CD4-positive, CD25-positive, alpha-beta regulatory T cell (primary cell): ENCODE measurements around the gene PDIA5. TPM values are rescaled to one million over a fixed set of nuclear protein-coding genes. Genes with fewer than 3 reads are reported as not detected.

Experiments used
- ATAC-seq, 2 donors: fragments of 150-1000 bp; cut with Tn5 transposase; one replicate each; pipeline ENCODE4 v1.10.0; 2021; ENCODE audit warnings: low read depth in 2 of 2, moderate number of reproducible peaks in 2 of 2, moderate library complexity in 1 of 2
- DNase-seq, 3 donors: peaks; one replicate each; pipeline versions ENCODE4 v3.0.0 to v3.0.0-alpha.2; 2012 to 2022; ENCODE audit warnings: mixed read lengths in 1 of 3
- H3K27ac ChIP-seq: one replicate; pipeline ENCODE4 v1.7.0; 2013; ENCODE audit warnings: mild to moderate bottlenecking, low read length; ENCODE audit not compliant: insufficient read depth, poor library complexity, severe bottlenecking
- H3K27me3 ChIP-seq: one replicate; pipeline ENCODE4 v1.7.0; 2013; ENCODE audit warnings: low read length; ENCODE audit not compliant: control insufficient read depth, insufficient read depth
- H3K36me3 ChIP-seq: one replicate; pipeline ENCODE4 v1.7.0; 2013; ENCODE audit warnings: mild to moderate bottlenecking, low read length, moderate library complexity; ENCODE audit not compliant: control insufficient read depth, insufficient read depth
- H3K4me1 ChIP-seq: 2 replicates; pipeline ENCODE4 v1.7.0; 2013; ENCODE audit warnings: mild to moderate bottlenecking, low read length; ENCODE audit not compliant: insufficient read depth, control insufficient read depth, poor library complexity, severe bottlenecking
- H3K4me3 ChIP-seq: one replicate; pipeline ENCODE4 v1.7.0; 2013; ENCODE audit warnings: low read depth, mild to moderate bottlenecking, low read length, moderate library complexity
- H3K9me3 ChIP-seq, 2 experiments: 1 replicate in 1 of 2; 2 replicates in 1 of 2; pipeline ENCODE4 v1.7.0; 2013; ENCODE audit warnings: low read length in 2 of 2, mild to moderate bottlenecking in 1 of 2, moderate library complexity in 1 of 2; ENCODE audit not compliant: control insufficient read depth in 2 of 2
- H3K27ac Mint-ChIP-seq, 3 donors: one replicate each; pipeline ENCODE4 v1.8.0; 2020 to 2022; ENCODE audit warnings: mild to moderate bottlenecking in 3 of 3, mixed read lengths in 3 of 3, moderate library complexity in 2 of 3
- H3K27me3 Mint-ChIP-seq: one replicate; pipeline ENCODE4 v1.8.0; 2022; ENCODE audit warnings: mild to moderate bottlenecking, mixed read lengths
- H3K36me3 Mint-ChIP-seq: one replicate; pipeline ENCODE4 v1.8.0; 2020; ENCODE audit warnings: mixed read lengths
- H3K4me1 Mint-ChIP-seq, 4 donors: one replicate each; pipeline ENCODE4 v1.8.0; 2020 to 2022; ENCODE audit warnings: mixed read lengths in 4 of 4, mild to moderate bottlenecking in 1 of 4
- H3K4me3 Mint-ChIP-seq, 4 donors: one replicate each; pipeline ENCODE4 v1.8.0; 2020 to 2022; ENCODE audit warnings: mild to moderate bottlenecking in 4 of 4, mixed read lengths in 4 of 4, moderate library complexity in 3 of 4
- H3K9me3 Mint-ChIP-seq, 7 donors: one replicate each; pipeline ENCODE4 v1.8.0; 2020 to 2022; ENCODE audit warnings: mixed read lengths in 7 of 7, mild to moderate bottlenecking in 3 of 7, moderate library complexity in 2 of 7
- polyA plus RNA-seq, 4 donors: library from polyadenylated mRNA; unstranded; fragments of 300-500 nt; fragmentation: Illumina TruSeq; gene quantifications; one replicate each; pipeline ENCODE4 v1.2.3, GENCODE V29; 2021
- total RNA-seq: library from RNA; stranded (reverse); gene quantifications from one replicate; pipeline ENCODE4 v1.2.3, GENCODE V29; 2022

Gene PDIA5
- total and polyA plus RNA-seq, 5 donors from 2014 or later: 0.92 to 2.6 (median 1.3) TPM

- no peaks in the 10 kb centered on the region for H3K36me3 Mint-ChIP-seq
- H3K27ac Mint-ChIP-seq: no peak overlapping the region
Measured at GRCh38 chr3:123032057-123032456, 34.8 kb upstream of the PDIA5 start.

GRCh38 chr3:123034120-123034519 lies 32.7 kb upstream of the PDIA5 start:
- H3K27me3 Mint-ChIP-seq: peaks cover 28% of the 10 kb centered on the region
- H3K36me3 Mint-ChIP-seq: no peaks in the 10 kb centered on the region

More at GRCh38 chr3:123032057-123032456, 34.8 kb upstream of the PDIA5 start:
- ATAC-seq: no peak
- Mint-ChIP-seq H3K27me3 (peaks cover 16% of the 10 kb centered on the region), H3K9me3 (no peaks in the 10 kb centered on the region), H3K4me3 (no peak overlapping the region), H3K4me1 (peaks cover 6 to 8% (median 7%) of the 10 kb centered on the region in 4 donors)
- H3K4me1 ChIP-seq: peaks cover 15% of the 10 kb centered on the region
- peaks cover 43% of the 10 kb centered on the region for H3K27me3 ChIP-seq
- H3K36me3 ChIP-seq: no peaks in the 10 kb centered on the region
- H3K4me3 ChIP-seq: no peak overlapping the region
- no peaks in the 10 kb centered on the region for H3K9me3 ChIP-seq
- DNase-seq: no peak
- H3K27ac ChIP-seq: no peak overlapping the region

GRCh38 chr3:123034996-123035395 lies 31.8 kb upstream of the PDIA5 start:
- no peak for DNase-seq
- no peak for ATAC-seq
- Mint-ChIP-seq H3K36me3 (no peaks in the 10 kb centered on the region), H3K4me1 (no peaks in the 10 kb centered on the region), H3K27me3 (peaks cover 28% of the 10 kb centered on the region), H3K9me3 (no peaks in the 10 kb centered on the region), H3K27ac (no peak overlapping the region), H3K4me3 (no peak overlapping the region)
- Histone ChIP-seq H3K4me1 (no peaks in the 10 kb centered on the region), H3K9me3 (no peaks in the 10 kb centered on the region), H3K4me3 (no peak overlapping the region), H3K36me3 (no peaks in the 10 kb centered on the region), H3K27me3 (peaks cover 35% of the 10 kb centered on the region), H3K27ac (no peak overlapping the region)

More at GRCh38 chr3:123034120-123034519, 32.7 kb upstream of the PDIA5 start:
- Histone ChIP-seq H3K9me3 (no peaks in the 10 kb centered on the region), H3K4me3 (no peak overlapping the region), H3K27me3 (peaks cover 39% of the 10 kb centered on the region), H3K27ac (no peak overlapping the region), H3K4me1 (no peaks in the 10 kb centered on the region), H3K36me3 (no peaks in the 10 kb centered on the region)
- no peaks in the 10 kb centered on the region for H3K9me3 Mint-ChIP-seq
- no peak for ATAC-seq
- no peak overlapping the region for H3K4me3 Mint-ChIP-seq
- DNase-seq: no peak
- no peak overlapping the region for H3K27ac Mint-ChIP-seq
- no peaks in the 10 kb centered on the region for H3K4me1 Mint-ChIP-seq

GRCh38 chr3:123036352-123037014 lies 30.3 kb upstream of the PDIA5 start:
- H3K27me3 ChIP-seq: peaks cover 24% of the 10 kb centered on the region
- no peak for ATAC-seq
- Mint-ChIP-seq H3K4me1 (no peaks in the 10 kb centered on the region), H3K27ac (no peak overlapping the region), H3K9me3 (peaks cover 0 to 1% (median 0%) of the 10 kb centered on the region in 7 donors), H3K36me3 (no peaks in the 10 kb centered on the region), H3K4me3 (no peak overlapping the region), H3K27me3 (peaks cover 37% of the 10 kb centered on the region)
- no peaks in the 10 kb centered on the region for H3K4me1 ChIP-seq
- DNase-seq: no peak
- H3K36me3 ChIP-seq: no peaks in the 10 kb centered on the region
- no peaks in the 10 kb centered on the region for H3K9me3 ChIP-seq
- H3K27ac ChIP-seq: no peak overlapping the region
- H3K4me3 ChIP-seq: no peak overlapping the region

- H3K36me3 Mint-ChIP-seq: no peaks in the 10 kb centered on the region
- no peak for DNase-seq
- Histone ChIP-seq H3K4me1 (no peaks in the 10 kb centered on the region), H3K4me3 (no peak overlapping the region), H3K27me3 (peaks cover 22% of the 10 kb centered on the region), H3K36me3 (no peaks in the 10 kb centered on the region), H3K9me3 (no peaks in the 10 kb centered on the region), H3K27ac (no peak overlapping the region)
- H3K4me1 Mint-ChIP-seq: no peaks in the 10 kb centered on the region
- H3K4me3 Mint-ChIP-seq: no peak overlapping the region
- peaks cover 37% of the 10 kb centered on the region for H3K27me3 Mint-ChIP-seq
- no peak for ATAC-seq
- no peak overlapping the region for H3K27ac Mint-ChIP-seq
- H3K9me3 Mint-ChIP-seq: peaks cover 0 to 1% (median 0%) of the 10 kb centered on the region in 7 donors
Measured at GRCh38 chr3:123037015-123037375, 29.8 kb upstream of the PDIA5 start.

- Mint-ChIP-seq H3K9me3 (peaks cover 0 to 1% (median 0%) of the 10 kb centered on the region in 7 donors), H3K4me1 (no peaks in the 10 kb centered on the region), H3K36me3 (no peaks in the 10 kb centered on the region), H3K27ac (no peak overlapping the region), H3K4me3 (no peak overlapping the region), H3K27me3 (peaks cover 41% of the 10 kb centered on the region)
- Histone ChIP-seq H3K36me3 (no peaks in the 10 kb centered on the region), H3K27ac (no peak overlapping the region), H3K4me3 (no peak overlapping the region), H3K9me3 (no peaks in the 10 kb centered on the region), H3K4me1 (no peaks in the 10 kb centered on the region), H3K27me3 (peaks cover 20% of the 10 kb centered on the region)
- ATAC-seq (no peak), DNase-seq (no peak)
Measured at GRCh38 chr3:123038751-123039150, 28.1 kb upstream of the PDIA5 start.

- no peak for DNase-seq
- Mint-ChIP-seq H3K27me3 (peaks cover 45% of the 10 kb centered on the region), H3K4me1 (no peaks in the 10 kb centered on the region), H3K27ac (no peak overlapping the region), H3K9me3 (peaks cover 0 to 1% (median 0%) of the 10 kb centered on the region in 7 donors), H3K4me3 (no peak overlapping the region), H3K36me3 (no peaks in the 10 kb centered on the region)
- Histone ChIP-seq H3K27me3 (peaks cover 20% of the 10 kb centered on the region), H3K36me3 (no peaks in the 10 kb centered on the region), H3K4me3 (no peak overlapping the region), H3K27ac (no peak overlapping the region), H3K4me1 (no peaks in the 10 kb centered on the region), H3K9me3 (no peaks in the 10 kb centered on the region)
- ATAC-seq: no peak
Measured at GRCh38 chr3:123039178-123039577, 27.6 kb upstream of the PDIA5 start.

- H3K4me3 ChIP-seq: no peak overlapping the region
- H3K36me3 ChIP-seq: no peaks in the 10 kb centered on the region
- no peaks in the 10 kb centered on the region for H3K4me1 ChIP-seq
- Mint-ChIP-seq H3K36me3 (no peaks in the 10 kb centered on the region), H3K9me3 (peaks cover 0 to 1% (median 0%) of the 10 kb centered on the region in 7 donors), H3K27ac (no peak overlapping the region), H3K4me1 (peaks cover 0 to 1% (median 0%) of the 10 kb centered on the region in 4 donors), H3K4me3 (no peak overlapping the region), H3K27me3 (peaks cover 32% of the 10 kb centered on the region)
- no peak overlapping the region for H3K27ac ChIP-seq
- ATAC-seq (no peak), DNase-seq (no peak)
- H3K27me3 ChIP-seq: peaks cover 14% of the 10 kb centered on the region
- no peaks in the 10 kb centered on the region for H3K9me3 ChIP-seq
Measured at GRCh38 chr3:123042413-123042812, 24.4 kb upstream of the PDIA5 start.
